Endothelial cell of hepatic sinusoid (primary cell): ENCODE measurements around the gene FOXD2.
"Not testable (repeated sequence)": the region's sequence is repeated elsewhere in the genome, so short reads cannot be mapped to it uniquely, and the experiment has no call there.

Experiments used
- in situ Hi-C: cut with HindIII; loops from 2 replicates; pipeline ENCODE4 v1.10.0; 2017; ENCODE audit warnings: low sequenced_read_pairs

Gene FOXD2

DNA sequence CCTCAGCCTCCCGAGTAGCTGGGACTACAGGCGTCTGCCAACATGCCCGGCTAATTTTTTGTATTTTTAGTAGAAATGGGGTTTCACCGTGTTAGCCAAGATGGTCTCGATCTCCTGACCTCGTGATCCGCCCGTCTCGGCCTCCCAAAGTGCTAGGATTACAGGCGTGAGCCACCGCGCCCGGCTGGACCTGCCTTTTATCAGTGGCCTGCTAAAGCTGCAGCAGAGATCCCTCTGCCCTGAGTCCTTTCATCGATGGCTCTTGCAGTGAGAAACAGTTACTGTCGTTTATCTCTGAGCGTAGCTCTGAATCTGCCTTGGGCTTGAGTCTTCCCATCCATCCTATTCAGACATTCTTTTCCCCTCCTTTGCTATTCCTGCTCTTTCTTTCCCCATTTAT, 19.7 kb downstream of the FOXD2 start:
- in situ Hi-C loops = not testable (repeated sequence)

DNA sequence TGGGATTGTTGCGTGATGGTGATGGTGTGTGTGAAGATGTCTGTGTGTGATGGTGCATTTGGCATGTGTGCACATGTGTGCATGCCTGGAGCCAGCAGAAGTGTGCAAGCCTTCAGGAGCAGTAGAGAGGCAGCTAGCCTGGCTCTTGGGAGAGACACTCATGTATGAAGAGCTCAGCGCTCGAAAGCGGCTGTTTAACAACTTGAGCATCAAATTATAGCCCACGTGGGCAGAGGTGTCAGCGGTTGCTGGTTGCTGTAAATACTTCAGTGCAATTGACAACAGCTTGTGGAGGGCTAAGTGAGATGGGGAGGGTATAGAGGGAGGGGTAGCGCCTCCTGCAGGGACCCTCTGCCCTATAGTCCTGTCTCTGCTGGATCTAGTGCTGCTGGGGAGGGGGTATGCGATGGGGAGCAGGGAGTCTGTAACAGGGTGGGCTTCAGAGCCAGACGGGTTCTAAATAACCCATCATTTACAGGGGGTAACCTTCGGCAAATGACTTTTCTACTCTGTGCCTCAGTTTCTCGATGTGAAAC, 21.5 kb downstream of the FOXD2 start:
- in situ Hi-C loops = no loop called here

DNA sequence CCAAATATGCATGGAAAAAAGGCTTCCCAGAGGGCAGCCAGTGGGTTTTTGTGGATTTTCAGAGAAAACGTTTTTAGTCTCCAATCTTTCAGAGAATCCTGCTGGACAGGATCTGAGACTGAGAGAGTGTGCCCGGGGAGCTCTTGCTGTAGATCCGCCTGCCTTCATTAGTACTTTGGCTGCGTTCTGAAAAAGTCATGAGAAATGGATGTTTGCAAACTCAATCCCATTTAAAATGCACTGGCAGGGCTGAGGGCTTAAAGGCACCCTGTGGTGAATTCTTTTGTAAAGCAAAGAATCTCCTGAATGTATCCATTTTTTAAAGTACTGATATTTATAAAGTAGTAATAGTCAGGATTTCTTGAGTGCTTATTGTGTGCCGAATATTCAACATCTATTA, 22.2 kb downstream of the FOXD2 start:
- in situ Hi-C loops = no loop called here

DNA sequence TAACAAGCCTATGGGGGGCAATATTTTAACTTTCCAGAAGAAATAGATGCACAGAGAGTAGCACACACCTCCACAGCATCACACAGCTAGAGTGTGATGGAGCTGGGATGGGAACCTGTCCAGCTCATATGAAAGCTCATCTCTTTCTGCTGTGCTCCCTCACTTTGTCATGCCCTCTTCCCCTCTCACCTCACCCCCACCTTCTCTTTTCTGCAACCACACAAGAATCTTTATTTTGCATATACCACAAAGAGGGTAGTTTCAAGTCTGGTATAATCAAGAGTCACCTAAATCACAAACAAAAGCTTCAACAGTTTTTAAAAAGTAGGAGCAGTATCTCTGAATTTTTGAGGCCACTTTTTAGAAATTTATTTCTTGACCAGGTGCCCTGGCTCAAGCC, 22.6 kb downstream of the FOXD2 start:
- in situ Hi-C loops = no loop called here

DNA sequence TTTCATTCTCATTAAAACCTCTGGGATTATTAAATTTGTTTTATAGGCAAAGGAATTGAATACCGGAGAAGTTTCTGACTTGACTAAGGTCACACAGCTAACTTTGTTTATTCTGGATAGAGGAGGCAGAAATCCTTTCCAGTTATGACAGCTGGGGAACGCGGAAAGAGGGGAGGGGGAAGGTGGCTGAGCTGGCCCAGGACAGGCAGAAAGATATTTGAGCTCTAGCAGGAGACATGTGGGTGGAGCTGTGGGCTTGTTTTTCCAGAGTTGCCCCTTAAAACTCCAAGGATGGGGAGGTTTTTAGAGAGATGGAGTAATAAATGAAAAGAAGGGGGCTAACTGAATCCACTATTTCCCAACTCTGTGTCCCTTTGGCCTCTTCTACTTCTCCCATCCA, 27.8 kb downstream of the FOXD2 start:
- in situ Hi-C loops = no loop called here

DNA sequence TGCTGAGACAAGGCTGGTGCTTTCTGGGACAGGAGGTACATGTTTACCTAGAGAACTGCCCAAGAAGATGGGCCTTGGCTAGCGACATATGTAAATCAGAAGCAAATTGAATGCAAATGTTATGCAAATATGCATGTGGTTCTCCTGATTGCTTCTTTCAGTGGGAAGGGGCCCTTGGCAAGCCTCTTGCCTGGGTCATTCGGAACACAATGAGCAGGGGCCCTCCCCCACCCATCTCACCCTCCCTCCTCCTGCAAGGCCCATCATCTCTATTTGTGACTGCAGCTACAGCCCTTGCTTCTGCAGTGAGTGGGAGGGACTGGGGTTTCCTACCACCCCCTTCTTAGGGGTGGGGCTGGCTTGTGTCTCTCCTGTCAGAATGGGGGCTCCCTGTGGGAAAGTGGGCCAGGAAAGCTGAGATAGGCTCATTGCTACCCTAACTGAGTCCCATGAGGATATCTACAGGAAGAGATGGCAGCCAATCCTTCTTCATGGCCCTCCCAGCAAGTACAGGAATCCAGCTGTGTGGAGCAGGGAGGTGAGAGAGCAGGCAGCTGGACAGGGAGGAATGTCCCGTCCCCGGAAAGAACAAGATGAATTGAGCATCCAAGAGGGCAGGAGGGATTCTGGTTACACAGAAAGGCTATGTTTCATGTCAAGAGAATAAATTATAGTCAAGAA, 31.0 kb downstream of the FOXD2 start:
- in situ Hi-C loops = no loop called here

DNA sequence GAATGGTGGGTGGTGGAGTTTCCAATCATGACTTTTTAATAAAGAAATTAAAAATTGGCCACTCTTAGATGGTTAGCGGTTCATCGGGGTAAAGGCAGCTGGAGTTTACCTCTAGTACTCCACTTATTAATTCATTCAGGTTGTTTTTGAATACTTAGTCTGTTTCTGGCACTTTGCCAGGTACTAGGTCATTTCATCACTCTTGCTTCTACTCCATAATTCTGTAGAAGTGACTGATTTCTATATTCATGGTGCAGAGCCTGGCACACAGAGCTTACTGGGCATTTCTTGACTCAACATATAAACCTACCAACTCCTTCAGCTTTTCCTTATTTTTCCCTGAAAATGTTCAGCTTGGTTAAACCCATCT, 31.5 kb downstream of the FOXD2 start:
- in situ Hi-C loops = no loop called here

DNA sequence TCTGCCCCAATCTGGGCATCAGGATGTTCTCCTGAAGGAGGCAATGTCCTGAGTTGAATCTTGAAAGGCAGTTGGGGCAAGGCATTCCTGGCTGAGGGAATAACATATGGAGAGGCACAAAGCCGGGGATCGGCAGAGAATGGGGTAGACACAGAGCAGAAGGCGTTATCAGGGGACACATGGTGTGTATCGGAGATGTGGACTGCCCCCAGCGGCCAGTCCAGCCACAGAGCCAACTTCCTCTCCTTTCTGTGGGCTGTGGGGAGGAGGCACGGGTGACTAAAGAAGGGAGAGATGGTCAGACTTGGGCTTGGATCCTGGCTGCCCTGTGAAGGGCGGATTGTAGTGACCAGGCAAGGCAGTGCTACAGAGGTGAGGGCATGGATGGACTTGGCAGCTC, 32.1 kb downstream of the FOXD2 start:
- in situ Hi-C loops = no loop called here

DNA sequence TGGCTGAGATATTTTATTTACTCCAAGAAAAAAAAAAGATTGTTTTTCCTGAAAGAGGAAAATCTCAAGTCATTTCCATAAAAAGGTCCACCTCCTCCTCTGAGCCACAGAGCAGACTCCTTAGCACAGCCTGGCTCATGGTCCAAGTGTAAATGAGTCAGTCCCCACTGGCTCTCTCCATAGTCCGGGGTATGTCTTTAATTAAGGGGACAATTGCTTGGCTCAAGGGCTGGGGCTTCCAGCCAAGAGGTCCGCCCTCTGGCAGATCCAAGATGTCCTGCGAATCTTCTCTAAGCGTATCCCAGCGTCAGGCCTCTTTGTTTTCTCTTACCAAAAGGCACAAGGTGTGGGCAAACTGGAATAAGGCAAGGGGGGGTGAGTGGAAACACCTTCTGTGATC, 33.3 kb downstream of the FOXD2 start:
- in situ Hi-C loops = no loop called here

DNA sequence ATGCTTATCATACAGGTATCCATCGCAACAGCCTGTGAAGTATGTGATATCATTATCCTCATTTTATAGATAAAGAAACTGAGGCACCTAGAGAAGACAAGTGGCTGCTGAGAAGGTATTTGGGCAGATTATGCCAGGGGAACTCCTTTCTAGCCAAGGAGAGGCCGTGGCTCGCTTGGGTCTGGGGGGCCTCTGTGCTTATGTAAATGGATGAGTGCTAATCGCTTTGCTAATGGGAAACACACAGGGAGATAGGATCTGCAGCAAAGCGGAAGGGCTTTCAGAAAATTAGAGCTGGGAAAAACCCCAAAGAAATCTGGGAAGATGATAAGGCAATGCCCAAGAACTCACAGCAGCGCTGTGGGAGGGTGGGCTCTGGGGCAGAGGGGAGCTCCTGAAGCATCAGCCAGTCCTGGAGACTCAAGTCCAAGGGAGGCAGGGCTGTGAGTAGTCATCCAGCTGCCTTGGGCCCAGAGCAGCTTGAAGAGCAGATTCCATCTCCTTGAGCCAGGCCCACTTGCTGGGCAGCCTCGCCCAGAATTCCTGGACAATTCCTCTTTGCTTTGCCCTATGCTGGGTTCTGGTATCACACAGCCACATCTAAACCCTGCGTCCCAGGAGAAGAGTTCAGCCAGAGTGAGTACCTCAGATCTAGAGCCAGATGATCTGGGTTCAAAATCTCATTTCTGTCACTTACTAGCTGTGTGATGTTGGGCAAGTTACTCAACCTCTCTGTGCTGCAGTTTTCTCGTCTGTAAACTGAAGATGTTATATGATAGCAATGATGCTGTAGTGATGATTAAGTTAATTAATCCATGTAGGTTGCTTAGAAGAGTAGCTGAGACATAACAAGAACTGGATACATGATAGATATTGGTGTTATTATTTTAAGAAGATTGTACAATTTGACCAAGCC, 36.7 kb downstream of the FOXD2 start:
- in situ Hi-C loops = no loop called here

DNA sequence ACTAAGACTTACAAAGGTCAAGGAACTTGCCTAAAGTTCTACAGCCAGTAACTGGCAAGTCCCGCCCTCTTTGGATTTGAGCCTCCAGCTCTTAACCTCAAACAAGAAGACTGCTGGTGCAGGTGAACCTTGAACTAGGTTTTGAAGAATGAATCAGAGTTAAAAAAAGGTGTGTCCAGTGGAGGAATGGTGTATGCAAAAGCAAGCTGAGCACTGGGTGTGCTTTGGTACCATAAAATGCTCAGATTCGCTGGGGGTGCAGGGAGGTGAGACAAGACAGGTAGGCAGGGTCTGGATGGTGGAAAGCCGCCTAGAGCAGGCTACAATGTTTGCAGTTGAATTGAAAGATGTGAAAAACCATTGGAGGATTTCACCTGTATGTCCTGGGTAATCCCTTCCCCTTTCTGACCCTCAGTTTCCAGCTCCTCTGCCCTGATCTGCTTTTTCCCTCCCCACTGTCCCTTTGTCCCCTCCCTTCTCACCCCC, 39.8 kb downstream of the FOXD2 start:
- in situ Hi-C loops = no loop called here

DNA sequence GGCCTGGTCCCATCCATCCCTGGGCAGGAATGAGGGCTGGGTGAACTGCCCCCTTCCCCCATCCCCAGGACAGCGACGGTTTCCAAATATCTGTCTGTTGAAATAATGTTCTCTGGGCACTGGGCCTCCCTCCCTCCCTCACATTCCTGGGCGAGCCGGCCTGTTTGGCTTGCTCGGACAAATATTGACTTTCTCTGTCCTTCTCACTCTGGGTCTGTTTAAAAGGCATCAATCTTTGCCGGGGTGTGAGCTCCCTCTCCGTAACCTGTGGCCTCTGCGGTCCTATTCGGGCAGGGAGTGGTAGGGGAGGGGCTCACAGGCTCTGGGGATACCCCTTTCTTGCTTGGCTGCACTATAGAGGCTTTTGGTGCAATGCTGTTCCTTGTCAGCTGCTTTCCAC, 40.2 kb downstream of the FOXD2 start:
- in situ Hi-C loops = no loop called here

DNA sequence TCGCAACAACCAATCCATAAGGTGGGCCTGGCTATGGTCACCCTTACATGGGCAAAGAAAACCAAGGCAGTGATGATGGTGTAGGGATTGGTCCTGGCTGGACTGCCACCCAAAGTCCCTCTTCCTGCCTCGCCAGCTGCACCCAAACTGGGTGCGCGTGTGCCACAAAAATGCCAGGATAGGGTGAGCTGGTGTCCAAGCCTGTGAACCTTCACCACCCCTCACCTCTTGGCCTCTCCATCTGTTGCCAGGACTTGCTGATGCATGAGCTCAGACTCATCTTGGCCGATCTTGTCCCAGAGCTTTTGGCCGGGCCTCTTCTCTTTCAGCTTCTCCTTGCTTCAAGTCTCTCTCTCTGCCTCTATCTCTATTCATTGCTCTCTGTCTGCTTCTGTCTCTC, 41.8 kb downstream of the FOXD2 start:
- in situ Hi-C loops = no loop called here

DNA sequence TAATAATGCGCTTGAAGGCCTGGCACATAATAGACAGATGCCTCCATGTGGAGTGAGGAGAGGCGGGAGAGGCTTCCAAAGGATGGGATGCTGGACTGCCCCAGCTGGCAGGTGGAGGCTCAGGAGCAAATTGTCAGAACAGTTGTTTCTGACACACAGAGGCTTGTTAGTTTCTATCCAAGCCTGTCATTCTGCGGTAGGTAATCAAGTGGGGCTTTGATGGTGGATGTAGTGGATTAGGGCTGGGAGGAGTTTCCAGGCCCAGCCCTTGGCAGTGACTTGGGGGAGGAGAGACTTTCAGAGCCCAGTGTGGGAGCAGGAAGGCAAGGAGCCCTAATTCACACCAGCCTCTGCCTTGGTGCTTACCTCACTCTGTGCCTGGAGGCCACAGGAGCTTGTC, 44.1 kb downstream of the FOXD2 start:
- in situ Hi-C loops = no loop called here

DNA sequence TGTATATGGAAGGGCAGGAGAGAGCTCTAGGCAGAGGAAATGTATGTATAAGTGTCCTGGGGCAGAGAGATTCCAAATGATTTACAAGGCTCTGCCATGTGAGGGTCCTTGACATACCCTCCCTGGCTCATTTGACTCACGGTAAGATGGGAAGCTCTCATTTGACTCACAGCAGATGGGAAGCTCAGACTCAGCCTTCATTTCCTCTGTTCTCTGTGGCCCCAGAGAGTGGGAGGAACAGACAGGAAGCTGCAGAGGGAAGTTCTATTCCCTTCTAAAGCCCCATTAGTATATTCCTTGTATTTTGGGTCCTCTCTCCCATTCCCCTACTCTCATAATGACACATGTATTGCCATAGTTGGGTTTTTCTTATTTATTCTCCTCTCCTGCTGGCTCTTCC, 44.9 kb downstream of the FOXD2 start:
- in situ Hi-C loops = no loop called here

DNA sequence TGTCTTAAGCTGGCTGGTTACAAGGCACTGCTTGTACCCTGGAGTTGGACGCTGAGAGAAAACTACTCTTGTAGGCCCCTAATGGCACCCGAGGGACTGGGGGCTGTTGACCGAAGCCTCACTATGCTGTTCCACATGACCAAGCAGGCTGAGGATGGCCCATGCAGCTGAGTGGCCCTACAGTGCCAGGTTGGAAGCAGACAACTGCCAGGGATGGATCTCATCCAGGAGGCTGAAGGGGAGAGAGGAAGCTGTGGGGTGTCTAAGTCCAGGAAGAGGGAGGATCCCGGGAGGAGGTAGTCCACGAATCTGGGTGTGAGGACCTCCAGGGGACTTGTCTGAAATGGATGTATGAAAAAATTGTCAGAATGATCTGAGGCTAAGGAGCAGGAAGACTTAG, 45.8 kb downstream of the FOXD2 start:
- in situ Hi-C loops = no loop called here

DNA sequence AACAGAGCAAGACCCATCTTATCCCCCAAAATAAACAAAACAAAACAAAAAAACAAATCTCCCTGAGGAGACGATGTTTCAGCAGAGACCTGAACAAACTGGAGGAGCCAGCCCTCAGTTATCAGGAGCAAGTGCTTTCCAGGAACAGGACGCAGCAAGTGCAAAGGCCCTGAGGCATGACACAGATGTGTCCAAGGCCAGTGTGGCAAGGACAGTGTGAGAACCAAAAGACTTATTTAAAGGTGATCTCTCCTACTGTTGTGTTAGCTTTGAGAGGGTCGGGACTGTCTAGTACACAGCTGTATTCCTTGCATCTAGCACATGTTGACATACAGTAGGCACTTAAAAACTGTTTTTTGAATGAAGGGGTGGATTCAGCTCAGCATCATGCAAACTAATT, 48.0 kb downstream of the FOXD2 start:
- in situ Hi-C loops = no loop called here

DNA sequence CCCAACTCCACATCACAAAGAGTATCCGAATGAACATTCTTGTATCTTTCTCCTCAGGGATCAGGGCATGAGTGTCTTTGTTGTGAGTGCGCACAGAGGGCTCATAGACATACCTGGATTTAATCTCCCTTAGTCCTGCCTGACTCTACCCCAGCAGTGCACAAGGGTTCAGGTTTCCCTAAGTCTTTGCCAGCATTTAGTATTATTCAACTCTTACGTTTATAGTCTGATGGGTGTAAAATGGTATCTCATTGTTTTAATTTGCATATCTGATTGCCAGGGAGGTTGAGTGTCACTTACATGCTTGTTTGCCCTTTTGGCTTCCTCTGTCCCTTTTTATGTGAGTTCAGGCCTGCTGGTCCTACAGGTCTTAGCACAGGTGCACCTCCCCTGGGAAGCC, 49.5 kb downstream of the FOXD2 start:
- in situ Hi-C loops = no loop called here

DNA sequence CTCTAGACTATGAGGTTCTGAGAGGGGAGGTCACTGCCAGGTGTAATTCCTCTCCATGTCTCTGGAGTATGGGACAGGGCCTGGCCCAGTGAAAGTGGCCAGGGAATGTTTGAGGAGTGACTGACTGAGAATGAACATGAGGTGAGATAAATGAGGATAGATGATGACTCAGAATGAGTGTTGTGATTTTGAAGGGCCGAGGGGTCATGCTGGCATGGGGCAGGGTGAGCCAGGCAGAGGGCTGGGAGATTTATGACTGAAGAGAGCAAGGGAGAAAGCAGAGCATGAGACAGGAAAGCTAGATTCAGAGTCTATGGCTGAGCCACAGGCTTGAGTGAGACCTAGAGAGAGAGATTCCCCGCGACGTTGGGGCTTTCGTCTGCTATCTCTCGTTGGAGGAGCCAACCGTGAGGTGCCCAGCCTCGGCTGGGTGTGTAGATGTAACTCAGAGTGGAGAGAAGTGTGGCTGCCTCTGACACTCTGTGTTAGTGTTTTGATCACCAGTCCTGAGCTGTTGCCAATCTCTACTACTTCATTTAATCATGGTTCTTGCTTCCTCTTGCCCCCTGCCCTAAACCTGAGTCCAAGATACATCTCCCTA, 50.1 kb downstream of the FOXD2 start:
- in situ Hi-C loops = no loop called here
